K562 (cell line): ENCODE data around the gene MYO7A. TPM values are rescaled to one million over a fixed set of nuclear protein-coding genes. Genes with fewer than 3 reads are reported as not detected.

Experiments
- BCL6 ChIP-seq: fragments of 250-450 bp; sonication (Bioruptor Pico); IDR thresholded peaks from 2 replicates; pipeline ENCODE4 v1.4.0; 2020
- COPS2 ChIP-seq: fragments of 450-650 bp; conservative IDR thresholded peaks from 2 replicates; pipeline ENCODE4 v1.6.1; 2016; ENCODE audit warnings: mild to moderate bottlenecking, moderate library complexity
- CREB5 ChIP-seq: fragments of 250-450 bp; sonication (Bioruptor Pico); IDR thresholded peaks from 2 replicates; pipeline ENCODE4 v1.5.0; 2020; ENCODE audit warnings: mild to moderate bottlenecking
- EZH2 ChIP-seq: IDR thresholded peaks from 2 replicates; pipeline ENCODE4 v1.6.1; 2012; ENCODE audit warnings: low read depth, mild to moderate bottlenecking, inconsistent platforms, low read length, borderline replicate concordance
- MAZ ChIP-seq, 2 experiments: fragments of 450-650 bp in 1 of 2; sonication (generic) in 1 of 2; formaldehyde crosslinking; IDR thresholded peaks in 1 of 2; conservative IDR thresholded peaks in 1 of 2; 2 replicates each; pipeline versions ENCODE4 v1.4.0 to v1.5.0; 2020; ENCODE audit warnings: mild to moderate bottlenecking in 1 of 2, missing genetic modification reagents in 1 of 2
- NFIX ChIP-seq: fragments of 250-450 bp; sonication (Bioruptor Pico); IDR thresholded peaks from 2 replicates; pipeline ENCODE4 v1.4.0; 2020; ENCODE audit warnings: low read depth, mild to moderate bottlenecking, moderate library complexity
- RBM14 ChIP-seq: fragments of 200-400 bp; formaldehyde crosslinking; IDR thresholded peaks from 2 replicates; pipeline ENCODE4 v1.6.1; 2018; ENCODE audit warnings: low read depth, mild to moderate bottlenecking, low read length, moderate library complexity, borderline replicate concordance; ENCODE audit not compliant: insufficient read depth
- SP1 ChIP-seq: sonication (generic); formaldehyde crosslinking; IDR thresholded peaks from 2 replicates; pipeline ENCODE4 v1.8.1; 2022; ENCODE audit warnings: mild to moderate bottlenecking, missing genetic modification reagents
- SPI1 ChIP-seq: IDR thresholded peaks from 2 replicates; pipeline ENCODE4 v1.6.1; 2011; ENCODE audit warnings: low read depth, low read length, control low read depth, borderline replicate concordance
- SREBF1 ChIP-seq: fragments of 150-350 bp; IDR thresholded peaks from 2 replicates; pipeline ENCODE4 v1.6.1; 2014; ENCODE audit warnings: antibody characterized with exemption, low read depth, low read length, borderline replicate concordance
- ZC3H8 ChIP-seq: fragments of 450-650 bp; IDR thresholded peaks from 2 replicates; pipeline ENCODE4 v1.6.1; 2017
- ZNF57 ChIP-seq: fragments of 450-650 bp; formaldehyde crosslinking; IDR thresholded peaks from 2 replicates; pipeline ENCODE4 v1.4.0; 2020; ENCODE audit warnings: mild to moderate bottlenecking, moderate library complexity
- polyA plus RNA-seq, 8 experiments: library from polyadenylated mRNA; depleted of rRNA in 4 of 8; stranded (reverse) in 5 of 8; unstranded in 3 of 8; fragments of >200 nt; fragmentation: Nextera tagmentation in 2 of 8; fragmentation: Illumina TruSeq in 1 of 8; extraction: Ambion mirVana in 2 of 8; extraction: Trizol in 1 of 8; gene quantifications; 2 replicates each; pipeline versions ENCODE4 v1.2.1 to v1.2.3, GENCODE V29; 2011 to 2014; ENCODE audit warnings: inconsistent platforms in 1 of 8, missing spikeins in 1 of 8
- total RNA-seq, 7 experiments: library from RNA; depleted of rRNA in 6 of 7; stranded (reverse); fragments of >200 nt in 6 of 7; fragmentation: Illumina TruSeq in 2 of 7; extraction: Trizol in 2 of 7; gene quantifications; 2 replicates each; pipeline versions ENCODE4 v1.2.1 to v1.2.3, GENCODE V29; 2011 to 2021; ENCODE audit warnings: low replicate concordance in 1 of 7

Gene MYO7A
- total and polyA plus RNA-seq, 9 of the 15 experiments (the other 6 are each of a cell fraction or from before 2014, with no cell fraction given): 0.01 to 0.11 (median 0.07) TPM; not detected in 1

GRCh38 chr11:77125695-77126094 is 2.4 kb upstream of the MYO7A start (continued):
- TF ChIP-seq BCL6 (CRISPR knock-in tag) (no peak), SPI1 (no peak), MAZ (CRISPR knock-in tag; conservative IDR thresholded peaks at IDR 0.05 in 1 of 2, IDR thresholded peaks at IDR 0.05 in 1 of 2) (no peak), ZNF57 (CRISPR knock-in tag) (no peak), RBM14 (no peak), CREB5 (CRISPR knock-in tag) (no peak), COPS2 (no peak), SREBF1 (no peak), NFIX (CRISPR knock-in tag) (no peak), ZC3H8 (no peak), EZH2 (no peak), SP1 (CRISPR knock-in tag) (no peak)
